H1 (cell line): Measurements from ENCODE around the gene ADD3.

ENCODE experiments used
- BRCA1 ChIP-seq: IDR thresholded peaks from 2 replicates; pipeline ENCODE4 v1.6.1; 2012; ENCODE audit warnings: low read depth, low read length, improper control_type of control experiment
- EP300 ChIP-seq, 2 experiments: IDR thresholded peaks; 1 replicate in 1 of 2; 2 replicates in 1 of 2; pipeline ENCODE4 v1.6.1; 2011 to 2012; ENCODE audit warnings: low read depth in 2 of 2, low read length in 2 of 2, mild to moderate bottlenecking in 2 of 2, borderline replicate concordance in 1 of 2, inconsistent platforms in 1 of 2, moderate library complexity in 1 of 2
- HDAC2 ChIP-seq, 2 experiments: fragments of 300-600 bp in 1 of 2; sonication (generic) in 1 of 2; IDR thresholded peaks; 2 replicates each; pipeline ENCODE4 v1.6.1; 2011 to 2012; ENCODE audit warnings: low read depth in 2 of 2, low read length in 2 of 2, mild to moderate bottlenecking in 2 of 2, moderate library complexity in 2 of 2, borderline replicate concordance in 1 of 2, inconsistent platforms in 1 of 2
- POLR2A ChIP-seq, 2 experiments: IDR thresholded peaks; 1 replicate in 1 of 2; 2 replicates in 1 of 2; pipeline ENCODE4 v1.6.1; 2011; ENCODE audit warnings: low read depth in 2 of 2, low read length in 2 of 2, mild to moderate bottlenecking in 2 of 2; ENCODE audit errors: control extremely low read depth in 1 of 2
- POLR2AphosphoS5 ChIP-seq: IDR thresholded peaks from 2 replicates; pipeline ENCODE4 v1.6.1; 2011; ENCODE audit warnings: low read depth, low read length
- TAF1 ChIP-seq: IDR thresholded peaks from 2 replicates; pipeline ENCODE4 v1.6.1; 2011; ENCODE audit warnings: mild to moderate bottlenecking, low read depth, low read length
- YY1 ChIP-seq: IDR thresholded peaks from 2 replicates; pipeline ENCODE4 v1.6.1; 2011; ENCODE audit warnings: low read depth, mild to moderate bottlenecking, low read length
- TF ChIP-seq, protein P1 (sequence below), 3 experiments: IDR thresholded peaks; 1 replicate in 2 of 3; 2 replicates in 1 of 3; pipeline versions ENCODE4 v1.5.1 to v1.6.1; 2011; ENCODE audit warnings: low read length in 3 of 3, mild to moderate bottlenecking in 3 of 3, inconsistent platforms in 2 of 3, low read depth in 1 of 3, moderate library complexity in 1 of 3; ENCODE audit not compliant: insufficient read depth in 1 of 3; ENCODE audit errors: control extremely low read depth in 1 of 3
- TF ChIP-seq, protein P2 (sequence below): IDR thresholded peaks from 2 replicates; pipeline ENCODE4 v1.6.1; 2012; ENCODE audit warnings: inconsistent platforms
- TF ChIP-seq, protein P3 (sequence below): IDR thresholded peaks from 2 replicates; pipeline ENCODE4 v1.6.1; 2011; ENCODE audit warnings: low read length, improper control_type of control experiment

DNA sequence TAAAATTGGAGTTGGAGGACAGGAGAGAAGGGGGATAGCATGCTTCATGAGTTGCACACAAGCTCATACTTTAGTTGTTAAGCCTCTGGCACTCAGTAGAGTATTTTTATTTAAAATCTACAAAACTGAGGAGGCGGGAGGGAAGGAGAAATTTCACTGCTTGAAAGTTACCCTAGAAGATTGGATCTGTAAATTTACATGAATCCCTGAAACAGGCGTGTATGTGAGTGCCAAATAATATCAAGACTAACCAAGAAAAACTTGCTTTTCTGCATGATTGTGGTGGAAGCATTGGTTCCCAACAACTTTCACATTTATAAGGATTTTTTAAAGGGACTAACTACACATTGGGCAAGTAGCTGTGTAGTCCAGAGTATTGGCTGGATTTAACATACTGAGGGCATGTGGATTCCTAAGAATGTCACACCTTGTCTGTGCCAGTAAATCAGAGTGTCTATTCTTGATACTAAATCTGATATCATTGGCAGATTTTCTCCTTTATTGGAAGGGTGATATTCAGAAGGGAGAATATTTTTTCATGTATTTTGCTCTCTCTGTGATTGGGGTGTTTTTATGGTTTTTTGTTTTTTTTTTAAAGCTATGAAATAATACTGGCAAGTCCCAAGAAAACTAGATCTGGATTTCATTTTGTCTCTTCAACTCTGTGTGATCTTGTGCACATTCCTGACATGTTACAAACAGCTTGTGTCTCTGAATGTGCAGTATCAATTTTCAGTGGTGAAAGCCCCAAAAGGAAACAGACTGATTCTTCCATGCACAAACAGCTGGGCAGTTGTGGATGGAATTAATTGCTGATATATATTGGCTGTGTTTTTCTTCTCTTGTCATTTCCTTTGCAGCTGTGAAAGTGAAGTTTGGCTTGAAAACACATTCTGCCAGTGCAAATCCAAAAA is 67.2 kb downstream of the ADD3 start:
- TF ChIP-seq EP300 (IDR thresholded peaks at IDR 0.05; ENCODE audit: borderline replicate concordance in 1 of 2, low read depth in 2 of 2, low read length in 2 of 2): no peak
- TF ChIP-seq, protein P1, sequence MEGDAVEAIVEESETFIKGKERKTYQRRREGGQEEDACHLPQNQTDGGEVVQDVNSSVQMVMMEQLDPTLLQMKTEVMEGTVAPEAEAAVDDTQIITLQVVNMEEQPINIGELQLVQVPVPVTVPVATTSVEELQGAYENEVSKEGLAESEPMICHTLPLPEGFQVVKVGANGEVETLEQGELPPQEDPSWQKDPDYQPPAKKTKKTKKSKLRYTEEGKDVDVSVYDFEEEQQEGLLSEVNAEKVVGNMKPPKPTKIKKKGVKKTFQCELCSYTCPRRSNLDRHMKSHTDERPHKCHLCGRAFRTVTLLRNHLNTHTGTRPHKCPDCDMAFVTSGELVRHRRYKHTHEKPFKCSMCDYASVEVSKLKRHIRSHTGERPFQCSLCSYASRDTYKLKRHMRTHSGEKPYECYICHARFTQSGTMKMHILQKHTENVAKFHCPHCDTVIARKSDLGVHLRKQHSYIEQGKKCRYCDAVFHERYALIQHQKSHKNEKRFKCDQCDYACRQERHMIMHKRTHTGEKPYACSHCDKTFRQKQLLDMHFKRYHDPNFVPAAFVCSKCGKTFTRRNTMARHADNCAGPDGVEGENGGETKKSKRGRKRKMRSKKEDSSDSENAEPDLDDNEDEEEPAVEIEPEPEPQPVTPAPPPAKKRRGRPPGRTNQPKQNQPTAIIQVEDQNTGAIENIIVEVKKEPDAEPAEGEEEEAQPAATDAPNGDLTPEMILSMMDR (IDR thresholded peaks at IDR 0.05; ENCODE audit: control extremely low read depth in 1 of 3, insufficient read depth in 1 of 3, low read depth in 1 of 3, low read length in 3 of 3): no peak
- TF ChIP-seq, protein P2, sequence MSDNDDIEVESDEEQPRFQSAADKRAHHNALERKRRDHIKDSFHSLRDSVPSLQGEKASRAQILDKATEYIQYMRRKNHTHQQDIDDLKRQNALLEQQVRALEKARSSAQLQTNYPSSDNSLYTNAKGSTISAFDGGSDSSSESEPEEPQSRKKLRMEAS: no peak
- no peak for TF ChIP-seq POLR2AphosphoS5
- no peak for TF ChIP-seq YY1
- no peak for TF ChIP-seq TAF1
- TF ChIP-seq, protein P3, sequence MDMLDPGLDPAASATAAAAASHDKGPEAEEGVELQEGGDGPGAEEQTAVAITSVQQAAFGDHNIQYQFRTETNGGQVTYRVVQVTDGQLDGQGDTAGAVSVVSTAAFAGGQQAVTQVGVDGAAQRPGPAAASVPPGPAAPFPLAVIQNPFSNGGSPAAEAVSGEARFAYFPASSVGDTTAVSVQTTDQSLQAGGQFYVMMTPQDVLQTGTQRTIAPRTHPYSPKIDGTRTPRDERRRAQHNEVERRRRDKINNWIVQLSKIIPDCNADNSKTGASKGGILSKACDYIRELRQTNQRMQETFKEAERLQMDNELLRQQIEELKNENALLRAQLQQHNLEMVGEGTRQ: no peak
- no peak for TF ChIP-seq BRCA1
- no peak for TF ChIP-seq HDAC2 (IDR thresholded peaks at IDR 0.05; ENCODE audit: borderline replicate concordance in 1 of 2, low read depth in 2 of 2, low read length in 2 of 2)
- TF ChIP-seq POLR2A (IDR thresholded peaks at IDR 0.05; ENCODE audit: control extremely low read depth in 1 of 2, low read depth in 2 of 2, low read length in 2 of 2): no peak
